HG03457 (cell line): ENCODE measurements around the gene RAB38.
A peak's percentile ranks its signal among the peaks of the same experiment; 100 is the strongest.

Experiments used
- ATAC-seq: cut with Tn5 transposase; IDR thresholded peaks from one replicate; pipeline ENCODE4 v1.9.1; 2021; ENCODE audit warnings: moderate number of reproducible peaks; ENCODE audit not compliant: unreplicated experiment

The RAB38 gene

GRCh38 chr11:88104408-88104807 lies 70.8 kb downstream of the RAB38 start:
- ATAC-seq = no peak

GRCh38 chr11:88103337-88104206 lies 71.7 kb downstream of the RAB38 start:
- peak; percentile 68 for ATAC-seq

GRCh38 chr11:88102598-88102934 lies 72.7 kb downstream of the RAB38 start:
- ATAC-seq = no peak

- no peak for ATAC-seq
Observed at GRCh38 chr11:88101881-88102597, 73.2 kb downstream of the RAB38 start.

- no peak for ATAC-seq
Observed at GRCh38 chr11:88100151-88100550, 75.1 kb downstream of the RAB38 start.

- no peak for ATAC-seq
Observed at GRCh38 chr11:88098289-88098688, 77.0 kb downstream of the RAB38 start.

- ATAC-seq = no peak
Observed at GRCh38 chr11:88089134-88089533, 86.1 kb downstream of the RAB38 start.

GRCh38 chr11:88087337-88087736 lies 87.9 kb downstream of the RAB38 start:
- ATAC-seq = no peak

GRCh38 chr11:88086297-88086696 lies 88.9 kb downstream of the RAB38 start:
- ATAC-seq = no peak

- ATAC-seq = no peak
Observed at GRCh38 chr11:88070437-88070836, 104.8 kb downstream of the RAB38 start.

GRCh38 chr11:88068848-88069554 lies 106.2 kb downstream of the RAB38 start:
- no peak for ATAC-seq

- no peak for ATAC-seq
Observed at GRCh38 chr11:88066090-88066489, 109.2 kb downstream of the RAB38 start.

- no peak for ATAC-seq
Observed at GRCh38 chr11:88064097-88064705, 111.0 kb downstream of the RAB38 start.
